RWPE1 (cell line): ENCODE data around the gene ACBD3.

Experiments used
- CTCF ChIA-PET: fragments of 350-600 bp; sonication (Branson Sonifier 250); formaldehyde crosslinking; extraction: SDS; loops from one replicate; lab custom pipeline; 2021; lab: Yijun Ruan, JAX
- POLR2A ChIA-PET: fragments of 400-600 bp; formaldehyde crosslinking; extraction: SDS; loops from one replicate; lab custom pipeline; 2020; ENCODE audit warnings: antibody characterized with exemption; ENCODE audit not compliant: low non-redundant PET; lab: Yijun Ruan, JAX
- DNase-seq: peaks from one replicate; pipeline ENCODE4 v3.0.0; 2012; ENCODE audit warnings: low spot score
- H3K27ac ChIP-seq: fragments of 450-650 bp; 2 replicates; pipeline ENCODE4 v1.5.1; 2017
- TF ChIP-seq, protein P1 (sequence below): fragments of 450-650 bp; conservative IDR thresholded peaks from 2 replicates; pipeline ENCODE4 v1.5.1; 2017; ENCODE audit warnings: low read depth, mild to moderate bottlenecking

The ACBD3 gene

GRCh38 chr1:226097866-226098625 lies 88.5 kb downstream of the ACBD3 start:
- CTCF ChIA-PET = interaction anchor here (0.5 to 0.7 kb wide), 3 partner anchors 8 to 33 kb away, joined by 3 to 4 read pairs (median 3); no protein-coding TSS in a partner anchor
- POLR2A ChIA-PET = interaction anchor here (1.1 kb wide), 1 partner anchor 15 kb away, joined by 5 read pairs; no protein-coding TSS in a partner anchor
- peak; percentile 78 for DNase-seq
- TF ChIP-seq, protein P1, sequence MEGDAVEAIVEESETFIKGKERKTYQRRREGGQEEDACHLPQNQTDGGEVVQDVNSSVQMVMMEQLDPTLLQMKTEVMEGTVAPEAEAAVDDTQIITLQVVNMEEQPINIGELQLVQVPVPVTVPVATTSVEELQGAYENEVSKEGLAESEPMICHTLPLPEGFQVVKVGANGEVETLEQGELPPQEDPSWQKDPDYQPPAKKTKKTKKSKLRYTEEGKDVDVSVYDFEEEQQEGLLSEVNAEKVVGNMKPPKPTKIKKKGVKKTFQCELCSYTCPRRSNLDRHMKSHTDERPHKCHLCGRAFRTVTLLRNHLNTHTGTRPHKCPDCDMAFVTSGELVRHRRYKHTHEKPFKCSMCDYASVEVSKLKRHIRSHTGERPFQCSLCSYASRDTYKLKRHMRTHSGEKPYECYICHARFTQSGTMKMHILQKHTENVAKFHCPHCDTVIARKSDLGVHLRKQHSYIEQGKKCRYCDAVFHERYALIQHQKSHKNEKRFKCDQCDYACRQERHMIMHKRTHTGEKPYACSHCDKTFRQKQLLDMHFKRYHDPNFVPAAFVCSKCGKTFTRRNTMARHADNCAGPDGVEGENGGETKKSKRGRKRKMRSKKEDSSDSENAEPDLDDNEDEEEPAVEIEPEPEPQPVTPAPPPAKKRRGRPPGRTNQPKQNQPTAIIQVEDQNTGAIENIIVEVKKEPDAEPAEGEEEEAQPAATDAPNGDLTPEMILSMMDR = no peak
- 0 out of 2 replicates have a peak overlapping the region, but pooled peaks have one; percentile 22 for H3K27ac ChIP-seq

GRCh38 chr1:226095286-226095685 lies 91.3 kb downstream of the ACBD3 start:
- ChIA-PET CTCF (interaction anchor here (0.5 to 0.7 kb wide), 2 partner anchors 9 to 14 kb away, joined by 4 read pairs; no protein-coding TSS in a partner anchor), POLR2A (no interaction called here)
- TF ChIP-seq, protein P1 = no peak
- no peak overlapping the region for H3K27ac ChIP-seq
- DNase-seq = no peak
